Lower lobe of right lung (tissue), 2 donors: ENCODE measurements around the gene DHCR24. TPM values are rescaled to one million over a fixed set of nuclear protein-coding genes. Genes with fewer than 3 reads are reported as not detected.

Experiments
- ATAC-seq, 2 donors: fragments of 200-7000 bp; cut with Tn5 transposase; one replicate each; pipeline ENCODE4 v1.9.1; 2020 to 2022; ENCODE audit warnings: mild to moderate bottlenecking in 2 of 2, moderate library complexity in 2 of 2
- DNase-seq: peaks from one replicate; pipeline ENCODE4 v3.0.0-alpha.2; 2020
- H3K27ac ChIP-seq: fragments of 200-600 bp; one replicate; pipeline ENCODE4 v1.8.0; 2022
- H3K27me3 ChIP-seq: fragments of 200-600 bp; one replicate; pipeline ENCODE4 v1.8.0; 2022; ENCODE audit warnings: low read depth
- H3K36me3 ChIP-seq: fragments of 200-600 bp; one replicate; pipeline ENCODE4 v1.8.0; 2022; ENCODE audit warnings: mild to moderate bottlenecking
- H3K4me1 ChIP-seq: fragments of 200-600 bp; one replicate; pipeline ENCODE4 v1.8.0; 2022
- H3K4me3 ChIP-seq: fragments of 200-600 bp; one replicate; pipeline ENCODE4 v1.8.0; 2022; ENCODE audit warnings: mild to moderate bottlenecking
- H3K9me3 ChIP-seq: fragments of 200-600 bp; one replicate; pipeline ENCODE4 v1.8.0; 2022
- CTCF ChIP-seq: fragments of 200-600 bp; IDR thresholded peaks from one replicate; pipeline ENCODE4 v1.8.0; 2022; ENCODE audit warnings: antibody characterized with exemption, mild to moderate bottlenecking
- intact Hi-C: fragments of 100-400 bp; cut with DNase I; formaldehyde crosslinking; loops from one replicate; pipeline ENCODE4 v1.11.0; 2022
- total RNA-seq: library from RNA; stranded (reverse); fragmentation: NEBNext Ultra II Directional; extraction: Animal tissue kit (Norgen Biotek cat#: 25700); gene quantifications from one replicate; pipeline ENCODE4 v1.2.1, GENCODE V29; 2021
- donor health status: DM: no; HTN: yes; CAD: no; lungs with severe emphysema.

Gene DHCR24
- total RNA-seq, 1 donor from 2014 or later = 674 TPM

DNA sequence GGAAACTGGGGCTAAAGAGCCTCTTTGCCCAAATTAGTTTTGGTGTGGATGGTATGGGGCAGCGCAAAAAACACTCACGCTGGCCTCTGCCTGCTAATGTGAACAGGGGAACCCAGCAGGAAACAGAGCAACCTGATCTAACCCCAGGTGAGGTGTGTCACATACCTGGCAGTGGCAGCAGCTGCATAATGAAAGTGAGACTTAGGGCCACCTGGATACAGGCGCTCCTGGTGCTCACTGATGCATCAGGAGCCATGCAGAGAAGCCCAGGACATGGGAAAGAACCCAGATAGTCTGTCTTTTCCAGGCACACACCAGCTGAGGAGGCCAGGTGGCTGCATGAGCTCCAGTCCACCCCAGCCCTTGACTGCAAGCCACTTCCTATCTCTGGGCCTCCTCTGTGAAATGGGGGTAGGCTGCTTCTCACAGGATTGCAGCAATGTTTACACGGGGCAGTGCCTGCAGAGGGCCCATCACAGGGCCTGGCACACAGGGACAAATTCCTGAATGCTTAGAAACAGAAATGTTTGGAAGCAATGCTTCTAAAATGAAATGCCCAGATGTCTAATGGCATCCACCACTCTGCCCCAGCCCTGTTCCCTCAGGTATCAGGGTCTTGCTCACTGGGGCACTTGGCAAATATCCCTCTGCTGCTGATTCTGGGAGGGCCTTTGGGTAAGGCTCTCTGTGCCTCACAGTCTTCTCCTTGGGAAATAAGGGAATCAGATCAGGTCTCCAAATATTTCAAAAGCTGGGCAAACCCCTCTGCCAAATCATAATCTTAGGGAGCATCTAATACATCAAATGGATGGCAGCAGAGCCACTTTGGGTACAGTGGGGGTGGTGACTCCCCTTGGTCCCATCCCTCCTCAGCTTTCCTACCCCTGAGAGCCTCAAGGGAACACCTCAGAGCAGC, 19.9 kb downstream of the DHCR24 start:
- H3K4me1 ChIP-seq = peaks cover 24% of the 10 kb centered on the region
- DNase-seq (no peak), ATAC-seq (peak; percentile 42 to 48)
- peak overlapping the region; percentile 18 for H3K27ac ChIP-seq
- no peaks in the 10 kb centered on the region for H3K27me3 ChIP-seq
- intact Hi-C loops = no loop called here
- H3K9me3 ChIP-seq = no peaks in the 10 kb centered on the region
- H3K4me3 ChIP-seq = no peak overlapping the region
- H3K36me3 ChIP-seq = peaks cover 75% of the 10 kb centered on the region
- no peak for TF ChIP-seq CTCF

DNA sequence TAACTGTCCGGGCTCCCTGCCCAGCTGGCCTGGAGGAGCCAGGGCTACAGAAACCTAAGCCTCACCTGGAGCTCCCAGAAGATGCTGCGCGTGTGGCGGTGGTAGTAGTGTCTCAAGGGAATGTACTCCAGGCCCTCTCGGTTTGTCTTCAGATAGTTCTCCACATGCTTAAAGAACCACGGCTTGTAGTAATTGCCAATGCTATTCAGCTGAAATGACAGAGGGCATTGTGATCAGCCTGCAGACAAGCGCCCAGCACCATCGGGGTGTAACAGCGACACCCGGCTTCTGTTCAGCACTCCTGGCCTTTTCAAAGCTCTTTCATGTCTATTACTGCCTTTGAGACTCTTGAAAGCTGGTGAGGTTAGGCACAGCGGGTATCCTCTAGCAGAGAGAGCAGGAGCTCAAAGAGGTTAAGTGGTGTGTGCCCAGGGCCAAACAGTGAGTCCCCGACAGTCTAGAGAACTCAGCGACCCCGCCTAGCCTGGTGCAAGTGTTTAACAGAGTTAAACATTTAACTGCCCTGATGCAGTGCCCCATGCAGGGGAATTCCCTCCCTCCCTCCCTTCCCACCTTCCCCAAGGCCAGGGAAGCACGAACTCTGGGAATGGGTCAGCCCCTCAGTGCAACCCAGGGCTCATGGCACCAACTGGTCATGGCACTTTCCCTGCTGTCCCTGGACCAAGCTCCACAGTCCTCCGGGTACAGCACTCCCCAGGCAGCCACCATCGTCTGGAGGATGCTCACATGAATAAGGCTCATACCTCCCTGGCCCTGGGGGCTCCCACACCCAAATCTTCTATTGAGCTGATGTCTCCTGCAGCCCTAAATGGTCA, 21.5 kb downstream of the DHCR24 start:
- no peak overlapping the region for H3K27ac ChIP-seq
- peaks cover 24% of the 10 kb centered on the region for H3K4me1 ChIP-seq
- DNase-seq = peak; percentile 68
- intact Hi-C loops = no loop called here
- TF ChIP-seq CTCF = no peak
- H3K9me3 ChIP-seq = no peaks in the 10 kb centered on the region
- H3K27me3 ChIP-seq = no peaks in the 10 kb centered on the region
- H3K36me3 ChIP-seq = peaks cover 70% of the 10 kb centered on the region
- no peak overlapping the region for H3K4me3 ChIP-seq
- peak; percentile 83 to 89 for ATAC-seq

DNA sequence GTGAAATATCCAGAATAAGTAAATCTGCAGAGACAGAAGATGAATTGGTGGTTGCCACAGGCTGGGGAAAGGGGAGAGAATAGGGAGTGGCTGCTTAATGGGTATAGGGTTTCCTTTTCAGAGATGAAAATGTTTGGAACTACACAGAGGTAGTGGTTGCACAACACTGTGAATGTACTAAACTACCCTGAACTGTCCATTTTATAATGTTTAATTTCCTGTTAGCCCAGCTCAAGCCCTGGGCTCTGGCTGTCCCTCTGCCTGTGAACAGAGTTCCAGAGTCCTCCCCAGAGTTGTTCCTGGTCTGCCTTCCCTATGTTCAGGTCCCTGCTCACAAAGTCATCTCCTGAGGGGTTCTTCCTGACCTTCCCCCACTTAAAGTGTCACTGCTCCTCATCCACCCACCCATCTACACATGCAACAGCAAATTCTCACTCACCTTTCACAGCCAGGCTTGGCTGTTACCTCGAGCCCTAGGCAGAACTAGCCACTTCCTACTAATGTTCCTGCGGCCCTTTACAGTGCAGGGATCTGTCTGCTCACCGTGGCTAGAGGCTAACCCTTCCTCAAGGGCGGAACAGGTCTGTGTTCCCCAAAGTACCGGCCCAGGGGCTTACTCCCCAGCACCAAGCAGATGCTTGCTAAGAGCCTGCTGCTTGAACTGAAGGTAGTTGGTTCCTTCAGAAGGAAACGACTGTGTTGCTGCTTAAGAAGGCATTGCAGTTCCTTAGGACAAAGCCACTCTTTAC, 22.4 kb downstream of the DHCR24 start:
- ATAC-seq (no peak), DNase-seq (no peak)
- Histone ChIP-seq H3K9me3 (no peaks in the 10 kb centered on the region), H3K36me3 (peaks cover 68% of the 10 kb centered on the region), H3K4me1 (peaks cover 24% of the 10 kb centered on the region), H3K27me3 (no peaks in the 10 kb centered on the region), H3K4me3 (no peak overlapping the region), H3K27ac (no peak overlapping the region)
- no peak for TF ChIP-seq CTCF
- intact Hi-C loops = no loop called here

DNA sequence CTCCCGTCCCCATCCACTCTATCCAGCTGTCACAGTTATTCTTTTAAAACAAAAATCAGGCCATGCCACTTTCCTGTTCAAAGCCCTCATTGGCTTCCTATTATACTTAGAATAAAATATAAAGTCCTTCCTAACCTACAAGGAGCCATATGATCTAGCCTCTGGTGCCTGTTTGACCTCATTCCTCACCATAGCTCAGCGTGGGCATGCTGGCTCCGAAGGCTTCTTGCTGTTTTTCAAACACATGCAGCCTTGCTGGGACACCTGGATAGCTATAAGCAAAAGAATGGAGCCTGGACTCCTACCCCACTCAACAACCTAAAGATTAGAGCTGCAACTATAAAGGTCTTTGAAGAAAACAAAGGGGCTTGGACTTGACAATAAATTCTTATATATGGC, 23.7 kb downstream of the DHCR24 start:
- DNase-seq (no peak), ATAC-seq (no peak)
- no peak for TF ChIP-seq CTCF
- Histone ChIP-seq H3K9me3 (no peaks in the 10 kb centered on the region), H3K4me1 (peaks cover 24% of the 10 kb centered on the region), H3K36me3 (peaks cover 67% of the 10 kb centered on the region), H3K27me3 (no peaks in the 10 kb centered on the region), H3K27ac (no peak overlapping the region), H3K4me3 (no peak overlapping the region)
- intact Hi-C loops = no loop called here

- no peak for ATAC-seq
- Histone ChIP-seq H3K4me1 (peaks cover 13% of the 10 kb centered on the region), H3K27ac (no peak overlapping the region), H3K36me3 (peaks cover 53% of the 10 kb centered on the region), H3K9me3 (no peaks in the 10 kb centered on the region), H3K27me3 (no peaks in the 10 kb centered on the region), H3K4me3 (no peak overlapping the region)
- TF ChIP-seq CTCF = no peak
- DNase-seq = no peak
- intact Hi-C loops = no loop called here
Measured at GRCh38 chr1:54861070-54861761, 25.8 kb downstream of the DHCR24 start.
